Mucosa of rectum (tissue), 2 donors: ENCODE data around the gene RBPJL.

Experiments used
- H3K27ac ChIP-seq, 2 donors: one replicate each; pipeline ENCODE4 v1.7.0; 2013; ENCODE audit warnings: inconsistent platforms in 2 of 2, low read depth in 2 of 2, low read length in 2 of 2
- H3K27me3 ChIP-seq, 2 donors: one replicate each; pipeline ENCODE4 v1.7.0; 2013; ENCODE audit warnings: low read length in 2 of 2; ENCODE audit not compliant: control insufficient read depth in 2 of 2, insufficient read depth in 2 of 2
- H3K36me3 ChIP-seq, 2 donors: one replicate each; pipeline ENCODE4 v1.7.0; 2013; ENCODE audit warnings: low read length in 2 of 2; ENCODE audit not compliant: control insufficient read depth in 2 of 2, insufficient read depth in 2 of 2
- H3K4me1 ChIP-seq, 2 donors: one replicate each; pipeline ENCODE4 v1.7.0; 2013; ENCODE audit warnings: low read length in 2 of 2, mild to moderate bottlenecking in 1 of 2; ENCODE audit not compliant: control insufficient read depth in 2 of 2, insufficient read depth in 2 of 2
- H3K4me3 ChIP-seq, 2 donors: one replicate each; pipeline ENCODE4 v1.7.0; 2013; ENCODE audit warnings: low read length in 2 of 2
- H3K9ac ChIP-seq, 2 donors: one replicate each; pipeline ENCODE4 v1.7.0; 2013; ENCODE audit warnings: low read length in 2 of 2, low read depth in 1 of 2, mild to moderate bottlenecking in 1 of 2
- H3K9me3 ChIP-seq, 2 donors: one replicate each; pipeline ENCODE4 v1.7.0; 2013; ENCODE audit warnings: low read length in 2 of 2; ENCODE audit not compliant: control insufficient read depth in 2 of 2
- donor health status: healthy.
- donor health status: Normal muscosa, but diverticular disease.

Gene RBPJL

DNA sequence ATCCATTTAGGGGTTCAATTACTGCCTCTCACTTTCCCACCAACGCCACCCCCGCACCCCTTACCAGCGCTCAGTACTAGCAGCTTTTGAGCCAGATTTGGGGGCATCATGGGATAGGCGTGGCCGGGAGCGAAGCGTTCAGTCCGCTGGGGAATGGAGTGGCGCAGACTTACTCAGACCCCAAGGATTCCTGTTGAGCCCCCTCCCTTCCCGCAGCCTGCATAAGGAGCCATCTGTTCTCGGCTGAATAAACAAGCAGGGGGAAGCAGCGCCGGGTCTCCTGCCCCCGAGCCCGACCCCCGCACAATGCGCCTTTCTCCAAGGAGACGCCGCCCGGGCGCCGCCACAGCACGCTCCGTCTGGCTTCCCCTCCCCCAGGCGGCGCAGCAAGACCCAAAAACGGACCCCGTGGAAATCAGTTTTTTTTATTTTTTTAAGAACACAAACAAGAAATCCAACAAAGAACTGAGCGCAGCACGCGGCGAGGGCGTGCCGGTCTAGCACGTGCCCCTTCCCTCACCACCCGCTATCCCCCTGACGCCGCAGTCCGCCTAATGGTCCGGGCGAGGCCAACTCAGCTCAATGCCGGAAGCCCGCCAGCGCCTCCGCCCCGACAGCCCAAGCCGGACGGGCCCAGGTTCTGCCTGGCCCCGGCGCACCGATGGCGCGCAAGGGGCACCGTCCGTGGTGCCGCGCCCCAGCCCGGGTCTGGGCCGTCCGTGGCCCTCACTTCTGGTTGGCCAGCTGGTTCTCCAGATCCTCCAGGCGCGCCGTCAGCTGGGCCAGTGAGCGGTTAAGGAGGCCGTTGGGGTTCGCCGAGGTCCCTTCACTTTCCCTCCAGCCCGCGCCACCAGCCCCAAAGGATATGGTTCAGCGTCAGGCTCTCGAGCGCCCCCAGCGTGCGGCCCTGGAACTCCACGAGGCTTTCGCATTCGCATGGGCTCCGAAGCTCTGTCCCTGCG is 13.3 kb upstream of the RBPJL start:
- no peaks in the 10 kb centered on the region for H3K9me3 ChIP-seq
- no peak overlapping the region for H3K27ac ChIP-seq
- H3K27me3 ChIP-seq: peaks cover 2 to 4% of the 10 kb centered on the region in 2 donors
- H3K4me3 ChIP-seq: peak overlapping the region; percentile 68 to 69
- no peaks in the 10 kb centered on the region for H3K36me3 ChIP-seq
- peaks cover 0 to 5% of the 10 kb centered on the region in 2 donors for H3K4me1 ChIP-seq
- peak overlapping the region in 1 of 2 donors; percentile 69 for H3K9ac ChIP-seq

DNA sequence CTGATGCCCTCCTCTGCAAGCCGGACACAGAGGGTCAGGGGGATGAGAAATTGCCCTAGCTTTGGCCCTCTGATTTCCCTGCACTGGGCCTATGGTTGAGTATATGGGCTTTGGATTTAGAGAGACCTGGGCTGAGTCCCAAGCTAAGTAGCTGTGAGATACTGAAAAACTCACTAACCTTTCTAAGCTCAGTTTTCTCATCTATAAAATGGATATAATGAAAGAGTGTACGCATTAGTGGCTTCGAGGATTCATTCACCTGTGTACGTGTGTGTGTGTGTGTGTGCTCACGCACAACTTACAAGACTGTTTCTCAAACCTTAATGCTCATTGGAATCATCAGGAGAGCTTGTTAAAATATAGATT is 12.7 kb upstream of the RBPJL start:
- no peak overlapping the region for H3K9ac ChIP-seq
- H3K9me3 ChIP-seq: no peaks in the 10 kb centered on the region
- peak overlapping the region in 1 of 2 donors; percentile 68 for H3K4me3 ChIP-seq
- no peaks in the 10 kb centered on the region for H3K36me3 ChIP-seq
- peaks cover 2 to 4% of the 10 kb centered on the region in 2 donors for H3K27me3 ChIP-seq
- no peak overlapping the region for H3K27ac ChIP-seq
- peaks cover 0 to 5% of the 10 kb centered on the region in 2 donors for H3K4me1 ChIP-seq

DNA sequence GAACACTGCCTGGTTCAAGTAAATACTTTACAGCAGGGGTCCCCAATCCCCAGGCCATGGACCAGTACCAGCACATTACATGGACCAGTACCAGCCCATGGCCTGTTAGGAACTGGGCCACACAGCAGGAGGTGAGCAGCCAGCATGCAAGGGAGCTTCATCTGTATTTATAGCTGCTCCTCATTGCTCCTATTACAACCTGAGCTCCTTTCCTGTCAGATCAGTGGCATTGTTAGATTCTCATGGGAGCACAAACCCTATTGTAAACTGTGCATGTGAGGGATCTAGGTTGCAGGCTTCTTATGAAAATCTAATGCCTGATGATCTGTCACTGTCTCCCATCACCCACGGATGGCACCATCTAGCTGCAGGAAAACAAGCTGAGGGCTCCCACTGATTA is 12.0 kb upstream of the RBPJL start:
- H3K4me1 ChIP-seq: peaks cover 0 to 5% of the 10 kb centered on the region in 2 donors
- peaks cover 2 to 4% of the 10 kb centered on the region in 2 donors for H3K27me3 ChIP-seq
- no peak overlapping the region for H3K4me3 ChIP-seq
- H3K9me3 ChIP-seq: no peaks in the 10 kb centered on the region
- no peak overlapping the region for H3K9ac ChIP-seq
- H3K27ac ChIP-seq: no peak overlapping the region
- no peaks in the 10 kb centered on the region for H3K36me3 ChIP-seq

DNA sequence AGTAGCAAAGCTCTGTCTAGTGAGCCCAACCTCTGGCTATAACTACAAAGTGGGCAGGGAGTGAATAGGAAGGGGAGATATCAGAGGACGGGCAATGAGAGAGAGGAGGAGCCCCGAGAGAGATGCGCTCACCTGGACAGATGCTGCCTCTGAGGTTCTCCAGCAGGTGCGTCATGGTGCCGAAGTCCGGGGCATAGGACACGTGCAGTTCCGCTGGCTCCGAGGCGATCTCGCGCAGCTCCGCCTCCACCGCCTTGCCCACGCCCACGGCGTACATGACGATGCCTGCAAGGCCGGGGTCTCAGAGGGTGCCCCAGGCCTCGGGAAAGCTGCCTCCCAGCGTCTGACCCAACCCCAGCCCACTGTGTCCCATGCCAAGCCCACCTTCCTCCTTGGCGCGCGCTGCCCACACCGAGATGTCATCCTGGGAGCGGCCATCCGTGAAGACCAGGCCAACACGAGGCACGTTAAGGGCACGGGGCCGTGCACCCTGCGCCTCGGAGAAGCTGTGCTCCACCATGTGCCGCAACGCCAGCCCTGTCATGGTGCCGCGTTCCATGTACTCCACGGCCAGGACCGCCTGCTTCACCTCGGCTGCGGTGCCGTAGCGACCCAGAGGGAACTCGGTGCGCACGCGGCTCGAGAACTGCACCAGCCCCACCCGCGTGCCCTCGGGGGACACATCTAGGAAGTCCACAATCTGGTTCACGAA is 8.7 kb upstream of the RBPJL start:
- H3K4me1 ChIP-seq: peaks cover 0 to 4% of the 10 kb centered on the region in 2 donors
- H3K4me3 ChIP-seq: no peak overlapping the region
- H3K9ac ChIP-seq: no peak overlapping the region
- no peak overlapping the region for H3K27ac ChIP-seq
- peaks cover 0 to 2% of the 10 kb centered on the region in 2 donors for H3K27me3 ChIP-seq
- no peaks in the 10 kb centered on the region for H3K36me3 ChIP-seq
- H3K9me3 ChIP-seq: no peaks in the 10 kb centered on the region

- Histone ChIP-seq H3K27me3 (no peaks in the 10 kb centered on the region), H3K9ac (no peak overlapping the region), H3K4me3 (no peak overlapping the region), H3K4me1 (no peaks in the 10 kb centered on the region), H3K27ac (no peak overlapping the region), H3K9me3 (no peaks in the 10 kb centered on the region), H3K36me3 (no peaks in the 10 kb centered on the region)
Measured at GRCh38 chr20:45299786-45300185, 6.9 kb upstream of the RBPJL start.

GRCh38 chr20:45300961-45301360 is 5.7 kb upstream of the RBPJL start:
- Histone ChIP-seq H3K9me3 (no peaks in the 10 kb centered on the region), H3K4me3 (no peak overlapping the region), H3K9ac (no peak overlapping the region), H3K27ac (no peak overlapping the region), H3K36me3 (no peaks in the 10 kb centered on the region), H3K4me1 (no peaks in the 10 kb centered on the region), H3K27me3 (no peaks in the 10 kb centered on the region)

- H3K4me3 ChIP-seq: no peak overlapping the region
- H3K9me3 ChIP-seq: no peaks in the 10 kb centered on the region
- no peak overlapping the region for H3K27ac ChIP-seq
- H3K27me3 ChIP-seq: peaks cover 0 to 5% of the 10 kb centered on the region in 2 donors
- H3K36me3 ChIP-seq: no peaks in the 10 kb centered on the region
- peaks cover 2% of the 10 kb centered on the region in 2 donors for H3K4me1 ChIP-seq
- H3K9ac ChIP-seq: no peak overlapping the region
Measured at GRCh38 chr20:45301824-45302271, 4.8 kb upstream of the RBPJL start.

- Histone ChIP-seq H3K4me1 (peaks cover 4 to 6% of the 10 kb centered on the region in 2 donors), H3K27me3 (peaks cover 0 to 5% of the 10 kb centered on the region in 2 donors), H3K36me3 (no peaks in the 10 kb centered on the region), H3K9ac (no peak overlapping the region), H3K4me3 (no peak overlapping the region), H3K27ac (no peak overlapping the region), H3K9me3 (no peaks in the 10 kb centered on the region)
Measured at GRCh38 chr20:45303586-45304463, 2.8 kb upstream of the RBPJL start.

DNA sequence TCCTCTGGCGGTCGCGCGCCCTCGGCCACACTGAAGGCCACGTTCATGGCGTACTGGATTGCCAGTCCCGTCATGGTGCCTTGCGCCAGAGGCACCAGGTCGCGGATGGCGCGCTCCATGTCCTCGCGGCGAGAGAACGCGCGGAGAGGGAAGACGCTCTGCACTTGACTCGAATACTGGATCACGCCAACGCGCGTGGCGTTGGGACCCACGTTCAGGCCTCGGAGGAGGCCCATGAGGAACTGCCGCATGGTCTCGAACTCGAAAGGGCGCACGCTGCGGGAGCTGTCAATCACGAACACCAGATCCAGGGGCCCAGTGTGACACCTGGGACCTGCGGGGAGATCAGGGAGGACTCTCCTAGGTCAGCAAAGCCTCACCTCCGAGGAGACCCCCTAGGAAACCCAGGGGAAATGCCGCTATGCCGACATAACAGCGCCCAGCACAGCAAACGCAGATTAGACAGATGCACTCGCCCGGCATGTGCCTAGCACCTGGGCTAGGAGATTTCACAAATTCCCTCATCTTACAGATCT is 2.1 kb upstream of the RBPJL start:
- no peaks in the 10 kb centered on the region for H3K36me3 ChIP-seq
- H3K27me3 ChIP-seq: peaks cover 0 to 5% of the 10 kb centered on the region in 2 donors
- H3K27ac ChIP-seq: no peak overlapping the region

More for the DNA sequence above, 2.1 kb upstream of the RBPJL start:
- Histone ChIP-seq H3K4me1 (peaks cover 4 to 6% of the 10 kb centered on the region in 2 donors), H3K9me3 (no peaks in the 10 kb centered on the region), H3K4me3 (no peak overlapping the region), H3K9ac (no peak overlapping the region)
